IMR-90 (cell line): ENCODE results near the gene SURF1. TPM values are rescaled to one million over a fixed set of nuclear protein-coding genes. Genes with fewer than 3 reads are reported as not detected.

Experiments
- ATAC-seq: fragments of 200-7000 bp; cut with Tn5 transposase; 2 replicates; pipeline ENCODE4 v1.9.1; 2020; ENCODE audit warnings: low read depth, mild to moderate bottlenecking, moderate library complexity
- BruUV-seq: library from RNA; stranded (reverse); fragments of 400-500 nt; replicated peaks from 2 replicates; lab custom pipeline; 2021; lab: Mats Ljungman, UMichigan
- CTCF ChIA-PET: fragments of 300-600 bp; formaldehyde crosslinking; extraction: SDS; loops from one replicate; lab custom pipeline; 2021; ENCODE audit warnings: antibody characterized with exemption; lab: Yijun Ruan, JAX
- POLR2A ChIA-PET: fragments of 300-600 bp; sonication (Branson Sonifier 250); formaldehyde crosslinking; loops from one replicate; lab custom pipeline; 2022; ENCODE audit warnings: antibody characterized with exemption; ENCODE audit not compliant: unreplicated experiment; lab: Charles Lee
- DNase-seq: peaks from one replicate; pipeline ENCODE4 v3.0.0; 2013
- H2AFZ ChIP-seq: replicated peaks from 2 replicates; pipeline ENCODE3; 2013; ENCODE audit warnings: low read length, mild to moderate bottlenecking; ENCODE audit not compliant: poor library complexity
- H2AK5ac ChIP-seq: 2 replicates; pipeline ENCODE4 v1.6.1; 2013; ENCODE audit warnings: low read depth, low read length, inconsistent platforms
- H2AK9ac ChIP-seq: replicated peaks from 2 replicates; pipeline ENCODE3; 2013; ENCODE audit warnings: mild to moderate bottlenecking, low read depth, low read length, moderate library complexity; ENCODE audit not compliant: poor library complexity
- H2BK120ac ChIP-seq: 2 replicates; pipeline ENCODE4 v1.6.1; 2013; ENCODE audit warnings: low read depth, low read length, inconsistent platforms
- H2BK15ac ChIP-seq: 3 replicates; pipeline ENCODE4 v1.6.1; 2013; ENCODE audit warnings: low read depth, low read length, inconsistent platforms
- H2BK20ac ChIP-seq: 2 replicates; pipeline ENCODE4 v1.6.1; 2013; ENCODE audit warnings: low read depth, mild to moderate bottlenecking, inconsistent platforms, low read length, moderate library complexity
- H2BK5ac ChIP-seq: 2 replicates; pipeline ENCODE4 v1.6.1; 2013; ENCODE audit warnings: mild to moderate bottlenecking, low read depth, low read length, inconsistent platforms; ENCODE audit not compliant: poor library complexity, severe bottlenecking
- H3K14ac ChIP-seq: replicated peaks from 2 replicates; pipeline ENCODE4 v1.6.1; 2013; ENCODE audit warnings: low read depth, low read length, inconsistent platforms
- H3K18ac ChIP-seq: 2 replicates; pipeline ENCODE4 v1.6.1; 2013; ENCODE audit warnings: low read depth, low read length, control low read depth
- H3K23ac ChIP-seq: 2 replicates; pipeline ENCODE4 v1.6.1; 2013; ENCODE audit warnings: low read depth, low read length, inconsistent platforms
- H3K27ac ChIP-seq: 2 replicates; pipeline ENCODE4 v1.5.1; 2013; ENCODE audit warnings: mild to moderate bottlenecking, control low read depth, low read length; ENCODE audit not compliant: insufficient read depth
- H3K27me3 ChIP-seq: 2 replicates; pipeline ENCODE4 v1.6.1; 2013; ENCODE audit warnings: low read length; ENCODE audit not compliant: control insufficient read depth, insufficient read depth
- H3K36me3 ChIP-seq: 2 replicates; pipeline ENCODE4 v1.6.1; 2013; ENCODE audit warnings: low read length, mixed read lengths; ENCODE audit not compliant: control insufficient read depth, insufficient read depth
- H3K4ac ChIP-seq: 2 replicates; pipeline ENCODE4 v1.6.1; 2013; ENCODE audit warnings: low read depth, low read length, inconsistent platforms
- H3K4me1 ChIP-seq: 2 replicates; pipeline ENCODE4 v1.6.1; 2013; ENCODE audit warnings: low read length, mixed read lengths; ENCODE audit not compliant: control insufficient read depth, insufficient read depth
- H3K4me2 ChIP-seq: 2 replicates; pipeline ENCODE4 v1.6.1; 2013; ENCODE audit warnings: low read depth, mild to moderate bottlenecking, control low read depth, low read length, moderate library complexity
- H3K4me3 ChIP-seq: 2 replicates; pipeline ENCODE4 v1.5.1; 2013; ENCODE audit warnings: low read depth, mild to moderate bottlenecking, control low read depth, low read length, moderate library complexity; ENCODE audit not compliant: insufficient read depth
- H3K56ac ChIP-seq: 2 replicates; pipeline ENCODE4 v1.6.1; 2013; ENCODE audit warnings: low read length, inconsistent platforms; ENCODE audit not compliant: insufficient read depth; ENCODE audit errors: extremely low read depth
- H3K79me1 ChIP-seq, 2 experiments: 2 replicates each; pipeline ENCODE4 v1.6.1; 2013; ENCODE audit warnings: low read length in 2 of 2, inconsistent platforms in 1 of 2, low read depth in 1 of 2
- H3K9ac ChIP-seq: 2 replicates; pipeline ENCODE4 v1.6.1; 2013; ENCODE audit warnings: low read depth, low read length, control low read depth
- H3K9me1 ChIP-seq: 2 replicates; pipeline ENCODE4 v1.6.1; 2013; ENCODE audit warnings: low read length, inconsistent platforms; ENCODE audit not compliant: insufficient read depth
- H3K9me3 ChIP-seq: 2 replicates; pipeline ENCODE4 v1.6.1; 2013; ENCODE audit warnings: low read length; ENCODE audit not compliant: control insufficient read depth, insufficient read depth
- H4K20me1 ChIP-seq: 2 replicates; pipeline ENCODE4 v1.6.1; 2013; ENCODE audit warnings: low read length, inconsistent platforms; ENCODE audit not compliant: insufficient read depth
- H4K5ac ChIP-seq: 2 replicates; pipeline ENCODE4 v1.6.1; 2013; ENCODE audit warnings: mild to moderate bottlenecking, low read depth, low read length, control low read depth
- H4K8ac ChIP-seq, 2 experiments: 2 replicates each; pipeline ENCODE4 v1.6.1; 2013; ENCODE audit warnings: low read depth in 2 of 2, low read length in 2 of 2, control low read depth in 1 of 2, inconsistent platforms in 1 of 2
- H4K91ac ChIP-seq: 2 replicates; pipeline ENCODE4 v1.6.1; 2013; ENCODE audit warnings: low read depth, low read length, inconsistent platforms; ENCODE audit not compliant: insufficient read depth
- BHLHE40 ChIP-seq: fragments of 150-350 bp; IDR thresholded peaks from 2 replicates; pipeline ENCODE4 v1.6.1; 2016; ENCODE audit warnings: mild to moderate bottlenecking, low read depth, low read length
- CEBPB ChIP-seq: IDR thresholded peaks from 2 replicates; pipeline ENCODE4 v1.6.1; 2012; ENCODE audit warnings: low read depth, low read length, improper control_type of control experiment
- CHD1 ChIP-seq: IDR thresholded peaks from 2 replicates; pipeline ENCODE4 v1.6.1; 2012; ENCODE audit warnings: low read depth, low read length, improper control_type of control experiment
- FOS ChIP-seq: fragments of 150-350 bp; IDR thresholded peaks from 2 replicates; pipeline ENCODE4 v1.6.1; 2016; ENCODE audit warnings: low read depth, low read length
- MAFK ChIP-seq: IDR thresholded peaks from 2 replicates; pipeline ENCODE4 v1.6.1; 2012; ENCODE audit warnings: low read depth, low read length, improper control_type of control experiment
- MAZ ChIP-seq: IDR thresholded peaks from 2 replicates; pipeline ENCODE4 v1.6.1; 2012; ENCODE audit warnings: low read depth, mild to moderate bottlenecking, low read length, improper control_type of control experiment, moderate library complexity, borderline replicate concordance
- MXI1 ChIP-seq: IDR thresholded peaks from 2 replicates; pipeline ENCODE4 v1.6.1; 2012; ENCODE audit warnings: low read depth, mild to moderate bottlenecking, low read length, moderate library complexity, borderline replicate concordance
- NFE2L2 ChIP-seq: fragments of 150-350 bp; IDR thresholded peaks from 2 replicates; pipeline ENCODE4 v1.6.1; 2016; ENCODE audit warnings: low read depth, mild to moderate bottlenecking, low read length
- POLR2A ChIP-seq: IDR thresholded peaks from 2 replicates; pipeline ENCODE4 v1.6.1; 2012; ENCODE audit warnings: mild to moderate bottlenecking, low read depth, low read length
- RAD21 ChIP-seq: IDR thresholded peaks from 2 replicates; pipeline ENCODE4 v1.6.1; 2012; ENCODE audit warnings: low read length, improper control_type of control experiment
- RCOR1 ChIP-seq: IDR thresholded peaks from 2 replicates; pipeline ENCODE4 v1.6.1; 2012; ENCODE audit warnings: mild to moderate bottlenecking, low read length, improper control_type of control experiment; ENCODE audit not compliant: insufficient replicate concordance
- RFX5 ChIP-seq: IDR thresholded peaks from 2 replicates; pipeline ENCODE4 v1.8.0; 2012; ENCODE audit warnings: low read depth, mild to moderate bottlenecking, low read length, moderate library complexity
- SMC3 ChIP-seq: fragments of 150-350 bp; IDR thresholded peaks from 2 replicates; pipeline ENCODE4 v1.6.1; 2016; ENCODE audit warnings: low read depth, mild to moderate bottlenecking, antibody characterized with exemption, low read length, moderate library complexity
- WGBS, 2 experiments: methylation state at CpG; one replicate each; pipeline versions ENCODE4 v1.1.5 to v1.1.7; 2013; ENCODE audit warnings: missing lambda C conversion rate in 2 of 2; ENCODE audit not compliant: insufficient read length in 1 of 2; ENCODE audit errors: extremely low coverage in 2 of 2; 5-methylcytosine and 5-hydroxymethylcytosine counted together
- dilution Hi-C: fragments of 300-500 bp; cut with HindIII; formaldehyde crosslinking; loops from one replicate; pipeline ENCODE4 v1.14.3; 2018; ENCODE audit warnings: low sequenced_read_pairs; ENCODE audit not compliant: unreplicated experiment
- in situ Hi-C: fragments of 300-500 bp; cut with MboI; formaldehyde crosslinking; loops from 3 replicates; pipeline ENCODE4 v1.14.3; 2019; ENCODE audit warnings: low sequenced_read_pairs, inconsistent platforms, mixed read lengths
- intact Hi-C: fragments of 100-400 bp; cut with micrococcal nuclease; formaldehyde crosslinking; loops from 2 replicates; pipeline ENCODE4 v1.10.0; 2022
- polyA plus RNA-seq, 3 experiments: library from polyadenylated mRNA; depleted of rRNA; stranded (reverse); fragments of >200 nt; gene quantifications; 2 replicates each; pipeline ENCODE4 v1.2.3, GENCODE V29; 2012; ENCODE audit warnings: low replicate concordance in 1 of 3
- total RNA-seq: library from RNA; depleted of rRNA; stranded (reverse); fragments of >200 nt; gene quantifications from 2 replicates; pipeline ENCODE4 v1.2.3, GENCODE V29; 2012
- TF ChIP-seq, protein P1 (sequence below): fragments of 150-350 bp; IDR thresholded peaks from 2 replicates; pipeline ENCODE4 v1.6.1; 2017; ENCODE audit warnings: mild to moderate bottlenecking, antibody characterized with exemption, low read length, low read depth
- TF ChIP-seq, protein P2 (sequence below): fragments of 150-350 bp; IDR thresholded peaks from 2 replicates; pipeline ENCODE4 v1.6.1; 2016; ENCODE audit warnings: low read depth, mild to moderate bottlenecking, low read length, moderate library complexity, borderline replicate concordance
- TF ChIP-seq, protein P3 (sequence below): conservative IDR thresholded peaks from 2 replicates; pipeline ENCODE4 v1.5.1; 2012; ENCODE audit warnings: mild to moderate bottlenecking, low read depth, low read length, improper control_type of control experiment

Gene SURF1
- total and polyA plus RNA-seq, 2 of the 4 experiments (the other 2 are of a cell fraction) = 15.1 to 24.5 TPM

- peaks cover 17 to 34% of the 10 kb centered on the region in 2 experiments; a peak in 3 of 4 replicates for H3K79me1 ChIP-seq
- no peak overlapping the region for H2AFZ ChIP-seq
- no peak overlapping the region for H3K56ac ChIP-seq
- H3K18ac ChIP-seq = no peak overlapping the region
- H3K27ac ChIP-seq = no peak overlapping the region
- no peaks in the 10 kb centered on the region; the same call in 1 of the 2 replicates for H4K20me1 ChIP-seq
- 98% methylated on average over 44 of the region's 57 CpGs; no CpG with 5 or more reads in 1 of the 2 experiments for WGBS, 2 experiments
- H3K4me1 ChIP-seq = no peaks in the 10 kb centered on the region
- H2AK9ac ChIP-seq = no peak overlapping the region
- no peak overlapping the region for H2BK5ac ChIP-seq
- no peak for DNase-seq
- in situ Hi-C loops = no loop called here
- intact Hi-C loops = no loop called here
- dilution Hi-C loops = no loop called here
- TF ChIP-seq NFE2L2 (no peak), SMC3 (no peak), MAFK (no peak), RCOR1 (no peak), POLR2A (no peak), RAD21 (no peak), FOS (no peak), CEBPB (no peak), BHLHE40 (no peak), MAZ (no peak), CHD1 (no peak), RFX5 (no peak), MXI1 (no peak)
- TF ChIP-seq, protein P1, sequence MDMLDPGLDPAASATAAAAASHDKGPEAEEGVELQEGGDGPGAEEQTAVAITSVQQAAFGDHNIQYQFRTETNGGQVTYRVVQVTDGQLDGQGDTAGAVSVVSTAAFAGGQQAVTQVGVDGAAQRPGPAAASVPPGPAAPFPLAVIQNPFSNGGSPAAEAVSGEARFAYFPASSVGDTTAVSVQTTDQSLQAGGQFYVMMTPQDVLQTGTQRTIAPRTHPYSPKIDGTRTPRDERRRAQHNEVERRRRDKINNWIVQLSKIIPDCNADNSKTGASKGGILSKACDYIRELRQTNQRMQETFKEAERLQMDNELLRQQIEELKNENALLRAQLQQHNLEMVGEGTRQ = no peak
- TF ChIP-seq, protein P2, sequence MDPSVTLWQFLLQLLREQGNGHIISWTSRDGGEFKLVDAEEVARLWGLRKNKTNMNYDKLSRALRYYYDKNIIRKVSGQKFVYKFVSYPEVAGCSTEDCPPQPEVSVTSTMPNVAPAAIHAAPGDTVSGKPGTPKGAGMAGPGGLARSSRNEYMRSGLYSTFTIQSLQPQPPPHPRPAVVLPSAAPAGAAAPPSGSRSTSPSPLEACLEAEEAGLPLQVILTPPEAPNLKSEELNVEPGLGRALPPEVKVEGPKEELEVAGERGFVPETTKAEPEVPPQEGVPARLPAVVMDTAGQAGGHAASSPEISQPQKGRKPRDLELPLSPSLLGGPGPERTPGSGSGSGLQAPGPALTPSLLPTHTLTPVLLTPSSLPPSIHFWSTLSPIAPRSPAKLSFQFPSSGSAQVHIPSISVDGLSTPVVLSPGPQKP = no peak
- TF ChIP-seq, protein P3, sequence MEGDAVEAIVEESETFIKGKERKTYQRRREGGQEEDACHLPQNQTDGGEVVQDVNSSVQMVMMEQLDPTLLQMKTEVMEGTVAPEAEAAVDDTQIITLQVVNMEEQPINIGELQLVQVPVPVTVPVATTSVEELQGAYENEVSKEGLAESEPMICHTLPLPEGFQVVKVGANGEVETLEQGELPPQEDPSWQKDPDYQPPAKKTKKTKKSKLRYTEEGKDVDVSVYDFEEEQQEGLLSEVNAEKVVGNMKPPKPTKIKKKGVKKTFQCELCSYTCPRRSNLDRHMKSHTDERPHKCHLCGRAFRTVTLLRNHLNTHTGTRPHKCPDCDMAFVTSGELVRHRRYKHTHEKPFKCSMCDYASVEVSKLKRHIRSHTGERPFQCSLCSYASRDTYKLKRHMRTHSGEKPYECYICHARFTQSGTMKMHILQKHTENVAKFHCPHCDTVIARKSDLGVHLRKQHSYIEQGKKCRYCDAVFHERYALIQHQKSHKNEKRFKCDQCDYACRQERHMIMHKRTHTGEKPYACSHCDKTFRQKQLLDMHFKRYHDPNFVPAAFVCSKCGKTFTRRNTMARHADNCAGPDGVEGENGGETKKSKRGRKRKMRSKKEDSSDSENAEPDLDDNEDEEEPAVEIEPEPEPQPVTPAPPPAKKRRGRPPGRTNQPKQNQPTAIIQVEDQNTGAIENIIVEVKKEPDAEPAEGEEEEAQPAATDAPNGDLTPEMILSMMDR = no peak
- H3K4me2 ChIP-seq = no peak overlapping the region
- no peak overlapping the region for H3K4me3 ChIP-seq
- H2BK120ac ChIP-seq = no peak overlapping the region
- no peak overlapping the region for H3K14ac ChIP-seq
- no peak overlapping the region for H3K23ac ChIP-seq
- CTCF ChIA-PET = no interaction called here
- ATAC-seq = no peak
- no peak overlapping the region for H2BK15ac ChIP-seq
- H4K91ac ChIP-seq = no peak overlapping the region
- no peak overlapping the region for H3K9ac ChIP-seq
- no peak overlapping the region for H3K4ac ChIP-seq
- H4K8ac ChIP-seq = no peak overlapping the region
- no TSS peak for BruUV-seq
- H3K27me3 ChIP-seq = no peaks in the 10 kb centered on the region
- no peak overlapping the region for H2AK5ac ChIP-seq
- no peaks in the 10 kb centered on the region for H3K9me3 ChIP-seq
- H4K5ac ChIP-seq = no peak overlapping the region
- peaks cover 10% of the 10 kb centered on the region; the same call in 1 of the 2 replicates for H3K9me1 ChIP-seq
- H2BK20ac ChIP-seq = no peak overlapping the region
- H3K36me3 ChIP-seq = peaks cover 35% of the 10 kb centered on the region
- POLR2A ChIA-PET = no interaction called here
These were observed 24.5 kb downstream of the SURF1 start for GRCh38 chr9:133331641-133332380.
